Esophagus muscularis mucosa (tissue), 4 donors: Measurements from ENCODE around the gene KCTD1.

Experiments used
- CTCF ChIP-seq, 3 experiments: fragments of 200-600 bp in 2 of 3; fragments of 450-650 bp in 1 of 3; sonication (generic) in 2 of 3; IDR thresholded peaks; one replicate each; pipeline ENCODE4 v1.5.1; 2017 to 2019; ENCODE audit warnings: antibody characterized with exemption in 3 of 3, mild to moderate bottlenecking in 2 of 3, moderate library complexity in 1 of 3
- EP300 ChIP-seq: sonication (generic); formaldehyde crosslinking; IDR thresholded peaks from one replicate; pipeline ENCODE4 v1.6.1; 2017; ENCODE audit warnings: antibody characterized with exemption
- POLR2A ChIP-seq: fragments of 450-650 bp; IDR thresholded peaks from one replicate; pipeline ENCODE4 v1.6.1; 2017; ENCODE audit warnings: antibody characterized with exemption, moderate library complexity, mild to moderate bottlenecking, low read depth
- POLR2AphosphoS5 ChIP-seq, 2 donors: sonication (generic); formaldehyde crosslinking; IDR thresholded peaks; one replicate each; pipeline ENCODE4 v1.6.1; 2017; ENCODE audit warnings: antibody characterized with exemption in 2 of 2

- TF ChIP-seq CTCF (IDR thresholded peaks at IDR 0.05) (no peak), EP300 (no peak), POLR2AphosphoS5 (IDR thresholded peaks at IDR 0.05) (no peak), POLR2A (no peak)
Observed at GRCh38 chr18:26407736-26408601, 140.4 kb downstream of the KCTD1 start.
